CD4-positive, CD25-positive, alpha-beta regulatory T cell (primary cell): ENCODE data around the gene SLC6A13. TPM values are rescaled to one million over a fixed set of nuclear protein-coding genes. Genes with fewer than 3 reads are reported as not detected.
A peak's percentile ranks its signal among the peaks of the same experiment; 100 is the strongest.

ENCODE experiments used
- ATAC-seq, 2 donors: fragments of 150-1000 bp; cut with Tn5 transposase; one replicate each; pipeline ENCODE4 v1.10.0; 2021; ENCODE audit warnings: low read depth in 2 of 2, moderate number of reproducible peaks in 2 of 2, moderate library complexity in 1 of 2
- DNase-seq, 3 donors: peaks; one replicate each; pipeline versions ENCODE4 v3.0.0 to v3.0.0-alpha.2; 2012 to 2022; ENCODE audit warnings: mixed read lengths in 1 of 3
- H3K27ac ChIP-seq: one replicate; pipeline ENCODE4 v1.7.0; 2013; ENCODE audit warnings: mild to moderate bottlenecking, low read length; ENCODE audit not compliant: insufficient read depth, poor library complexity, severe bottlenecking
- H3K27me3 ChIP-seq: one replicate; pipeline ENCODE4 v1.7.0; 2013; ENCODE audit warnings: low read length; ENCODE audit not compliant: control insufficient read depth, insufficient read depth
- H3K36me3 ChIP-seq: one replicate; pipeline ENCODE4 v1.7.0; 2013; ENCODE audit warnings: mild to moderate bottlenecking, low read length, moderate library complexity; ENCODE audit not compliant: control insufficient read depth, insufficient read depth
- H3K4me1 ChIP-seq: 2 replicates; pipeline ENCODE4 v1.7.0; 2013; ENCODE audit warnings: mild to moderate bottlenecking, low read length; ENCODE audit not compliant: insufficient read depth, control insufficient read depth, poor library complexity, severe bottlenecking
- H3K4me3 ChIP-seq: one replicate; pipeline ENCODE4 v1.7.0; 2013; ENCODE audit warnings: low read depth, mild to moderate bottlenecking, low read length, moderate library complexity
- H3K9me3 ChIP-seq, 2 experiments: 1 replicate in 1 of 2; 2 replicates in 1 of 2; pipeline ENCODE4 v1.7.0; 2013; ENCODE audit warnings: low read length in 2 of 2, mild to moderate bottlenecking in 1 of 2, moderate library complexity in 1 of 2; ENCODE audit not compliant: control insufficient read depth in 2 of 2
- H3K27ac Mint-ChIP-seq, 3 donors: one replicate each; pipeline ENCODE4 v1.8.0; 2020 to 2022; ENCODE audit warnings: mild to moderate bottlenecking in 3 of 3, mixed read lengths in 3 of 3, moderate library complexity in 2 of 3
- H3K27me3 Mint-ChIP-seq: one replicate; pipeline ENCODE4 v1.8.0; 2022; ENCODE audit warnings: mild to moderate bottlenecking, mixed read lengths
- H3K36me3 Mint-ChIP-seq: one replicate; pipeline ENCODE4 v1.8.0; 2020; ENCODE audit warnings: mixed read lengths
- H3K4me1 Mint-ChIP-seq, 4 donors: one replicate each; pipeline ENCODE4 v1.8.0; 2020 to 2022; ENCODE audit warnings: mixed read lengths in 4 of 4, mild to moderate bottlenecking in 1 of 4
- H3K4me3 Mint-ChIP-seq, 4 donors: one replicate each; pipeline ENCODE4 v1.8.0; 2020 to 2022; ENCODE audit warnings: mild to moderate bottlenecking in 4 of 4, mixed read lengths in 4 of 4, moderate library complexity in 3 of 4
- H3K9me3 Mint-ChIP-seq, 7 donors: one replicate each; pipeline ENCODE4 v1.8.0; 2020 to 2022; ENCODE audit warnings: mixed read lengths in 7 of 7, mild to moderate bottlenecking in 3 of 7, moderate library complexity in 2 of 7
- polyA plus RNA-seq, 4 donors: library from polyadenylated mRNA; unstranded; fragments of 300-500 nt; fragmentation: Illumina TruSeq; gene quantifications; one replicate each; pipeline ENCODE4 v1.2.3, GENCODE V29; 2021
- total RNA-seq: library from RNA; stranded (reverse); gene quantifications from one replicate; pipeline ENCODE4 v1.2.3, GENCODE V29; 2022

SLC6A13 gene
- total and polyA plus RNA-seq, 5 donors from 2014 or later: 0.49 TPM; not detected in 4

DNA sequence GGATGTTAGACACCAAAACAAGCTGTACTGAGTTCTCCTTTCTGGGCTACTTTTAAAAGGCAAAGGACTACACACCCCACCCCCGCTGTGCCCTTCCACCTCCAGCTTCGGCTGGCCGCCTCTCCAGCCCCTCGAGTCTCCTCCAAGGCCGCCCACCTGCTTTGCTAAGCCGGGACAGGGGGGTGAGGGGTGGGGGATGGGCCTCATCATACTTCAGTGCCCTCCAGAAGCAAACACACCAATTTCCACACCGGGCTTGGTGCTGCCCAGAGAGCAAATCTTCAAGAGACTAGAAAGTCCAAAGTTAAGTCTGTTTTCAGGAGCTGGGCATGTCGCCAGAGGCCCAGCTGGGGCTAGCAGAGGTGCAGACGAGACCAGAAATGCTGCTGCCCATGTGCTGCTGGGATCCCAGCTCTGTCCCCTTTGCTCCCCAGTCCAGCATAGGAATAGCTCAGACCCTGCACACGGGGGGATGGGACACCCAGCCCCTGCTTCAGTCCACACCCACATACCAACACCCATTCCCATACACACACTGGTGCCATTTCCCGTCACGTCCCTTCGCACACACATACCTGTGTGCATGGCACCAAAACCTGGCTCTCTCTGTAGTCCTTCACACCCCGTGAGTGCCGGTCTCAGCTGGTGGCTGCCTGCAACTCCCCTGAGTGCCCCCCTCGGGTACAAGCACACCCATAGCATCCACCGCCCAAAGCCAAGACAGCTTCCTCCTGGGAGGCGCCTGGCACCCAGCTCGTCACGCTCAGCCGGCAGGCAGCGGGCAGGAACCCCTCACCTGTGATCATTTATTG is 49.7 kb downstream of the SLC6A13 start:
- peaks cover 4% of the 10 kb centered on the region for H3K4me1 ChIP-seq
- Mint-ChIP-seq H3K9me3 (peaks cover 0 to 2% (median 0%) of the 10 kb centered on the region in 7 donors), H3K4me3 (no peak overlapping the region), H3K27ac (no peak overlapping the region), H3K4me1 (peaks cover 0 to 6% (median 0%) of the 10 kb centered on the region in 4 donors), H3K27me3 (peaks cover 36% of the 10 kb centered on the region), H3K36me3 (no peaks in the 10 kb centered on the region)
- H3K27ac ChIP-seq: no peak overlapping the region
- no peaks in the 10 kb centered on the region for H3K36me3 ChIP-seq
- DNase-seq: no peak
- ATAC-seq: no peak
- H3K9me3 ChIP-seq: no peaks in the 10 kb centered on the region
- no peaks in the 10 kb centered on the region for H3K27me3 ChIP-seq
- H3K4me3 ChIP-seq: no peak overlapping the region

GRCh38 chr12:212415-212714 is 50.3 kb downstream of the SLC6A13 start:
- Histone ChIP-seq H3K9me3 (no peaks in the 10 kb centered on the region), H3K27ac (no peak overlapping the region), H3K4me3 (no peak overlapping the region), H3K36me3 (no peaks in the 10 kb centered on the region), H3K27me3 (peaks cover 3% of the 10 kb centered on the region), H3K4me1 (peaks cover 4% of the 10 kb centered on the region)
- no peak overlapping the region for H3K27ac Mint-ChIP-seq
- H3K27me3 Mint-ChIP-seq: peaks cover 33% of the 10 kb centered on the region
- no peaks in the 10 kb centered on the region for H3K36me3 Mint-ChIP-seq
- ATAC-seq (no peak), DNase-seq (no peak)
- no peak overlapping the region for H3K4me3 Mint-ChIP-seq
- peaks cover 0 to 6% (median 0%) of the 10 kb centered on the region in 4 donors for H3K4me1 Mint-ChIP-seq
- H3K9me3 Mint-ChIP-seq: peaks cover 0 to 2% (median 0%) of the 10 kb centered on the region in 7 donors

DNA sequence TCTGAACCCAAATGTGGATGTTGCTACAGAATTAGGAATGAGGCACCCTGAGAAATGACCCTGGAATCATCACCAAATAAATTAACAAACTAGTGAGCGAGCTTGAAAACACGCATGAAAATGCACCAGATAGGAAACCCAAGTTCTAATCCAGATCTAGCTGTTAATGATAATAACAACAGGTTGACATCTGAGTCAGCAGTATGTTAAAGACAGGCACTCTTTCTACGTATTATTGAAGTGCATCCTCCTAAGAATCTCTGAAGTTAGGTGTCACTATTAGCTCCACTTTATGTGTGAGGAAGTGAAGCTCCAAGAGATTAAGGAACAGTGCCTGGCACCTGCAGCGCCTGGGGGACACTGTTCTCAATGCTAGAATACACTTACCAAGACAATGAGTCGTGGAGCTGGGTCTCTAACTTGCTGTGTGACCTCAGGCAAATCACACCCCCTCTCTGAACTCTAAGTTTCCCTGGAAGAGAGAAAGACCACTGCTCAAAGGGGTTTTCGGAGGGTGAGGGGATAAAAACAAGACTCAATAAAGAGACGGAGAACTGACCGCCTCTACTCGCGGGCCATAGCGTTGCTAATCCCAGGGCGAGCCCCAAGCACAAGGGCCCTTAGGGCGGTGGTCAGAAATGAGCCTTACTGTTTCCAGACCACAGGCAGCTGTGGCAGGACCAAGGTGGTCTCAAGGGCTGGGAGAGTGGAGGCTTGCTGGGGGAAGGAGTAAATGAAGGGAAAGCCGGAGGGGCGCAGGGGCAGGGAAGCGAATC is 50.8 kb downstream of the SLC6A13 start:
- ATAC-seq (no peak), DNase-seq (no peak)
- no peak overlapping the region for H3K4me3 ChIP-seq
- peaks cover 0 to 6% (median 0%) of the 10 kb centered on the region in 4 donors for H3K4me1 Mint-ChIP-seq
- no peaks in the 10 kb centered on the region for H3K9me3 ChIP-seq
- H3K27ac Mint-ChIP-seq: peak overlapping the region in 1 of 3 donors; percentile 29
- no peaks in the 10 kb centered on the region for H3K36me3 Mint-ChIP-seq
- no peaks in the 10 kb centered on the region for H3K36me3 ChIP-seq
- H3K27me3 ChIP-seq: peaks cover 3% of the 10 kb centered on the region
- H3K4me3 Mint-ChIP-seq: no peak overlapping the region
- H3K27ac ChIP-seq: no peak overlapping the region
- H3K27me3 Mint-ChIP-seq: peaks cover 31% of the 10 kb centered on the region
- H3K4me1 ChIP-seq: peaks cover 4% of the 10 kb centered on the region
- peaks cover 0 to 2% (median 0%) of the 10 kb centered on the region in 7 donors for H3K9me3 Mint-ChIP-seq

DNA sequence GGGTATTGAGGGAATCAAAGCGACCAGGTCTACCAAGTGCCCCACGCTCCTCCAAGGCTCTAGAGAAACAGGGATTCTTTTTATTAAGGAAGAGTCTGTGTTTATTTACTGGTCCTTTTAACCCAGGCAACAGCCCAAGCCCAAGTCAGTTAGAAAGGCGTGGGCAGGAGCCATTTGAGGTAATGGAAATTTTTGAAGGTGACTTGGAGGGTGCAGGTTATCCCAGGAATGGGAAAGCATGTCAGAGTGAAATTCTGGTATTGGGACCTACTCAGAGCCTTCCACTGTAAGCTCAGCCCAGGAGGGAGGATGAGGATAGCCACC is 51.5 kb downstream of the SLC6A13 start:
- H3K27me3 Mint-ChIP-seq: peaks cover 27% of the 10 kb centered on the region
- H3K36me3 ChIP-seq: no peaks in the 10 kb centered on the region
- peaks cover 0 to 2% (median 0%) of the 10 kb centered on the region in 7 donors for H3K9me3 Mint-ChIP-seq
- ATAC-seq: no peak
- no peak overlapping the region for H3K27ac ChIP-seq
- no peak overlapping the region for H3K4me3 ChIP-seq
- H3K4me3 Mint-ChIP-seq: no peak overlapping the region
- H3K27ac Mint-ChIP-seq: no peak overlapping the region
- H3K27me3 ChIP-seq: peaks cover 3% of the 10 kb centered on the region
- no peak for DNase-seq
- peaks cover 4% of the 10 kb centered on the region for H3K4me1 ChIP-seq
- no peaks in the 10 kb centered on the region for H3K36me3 Mint-ChIP-seq
- H3K4me1 Mint-ChIP-seq: peaks cover 0 to 6% (median 0%) of the 10 kb centered on the region in 4 donors
- H3K9me3 ChIP-seq: no peaks in the 10 kb centered on the region

DNA sequence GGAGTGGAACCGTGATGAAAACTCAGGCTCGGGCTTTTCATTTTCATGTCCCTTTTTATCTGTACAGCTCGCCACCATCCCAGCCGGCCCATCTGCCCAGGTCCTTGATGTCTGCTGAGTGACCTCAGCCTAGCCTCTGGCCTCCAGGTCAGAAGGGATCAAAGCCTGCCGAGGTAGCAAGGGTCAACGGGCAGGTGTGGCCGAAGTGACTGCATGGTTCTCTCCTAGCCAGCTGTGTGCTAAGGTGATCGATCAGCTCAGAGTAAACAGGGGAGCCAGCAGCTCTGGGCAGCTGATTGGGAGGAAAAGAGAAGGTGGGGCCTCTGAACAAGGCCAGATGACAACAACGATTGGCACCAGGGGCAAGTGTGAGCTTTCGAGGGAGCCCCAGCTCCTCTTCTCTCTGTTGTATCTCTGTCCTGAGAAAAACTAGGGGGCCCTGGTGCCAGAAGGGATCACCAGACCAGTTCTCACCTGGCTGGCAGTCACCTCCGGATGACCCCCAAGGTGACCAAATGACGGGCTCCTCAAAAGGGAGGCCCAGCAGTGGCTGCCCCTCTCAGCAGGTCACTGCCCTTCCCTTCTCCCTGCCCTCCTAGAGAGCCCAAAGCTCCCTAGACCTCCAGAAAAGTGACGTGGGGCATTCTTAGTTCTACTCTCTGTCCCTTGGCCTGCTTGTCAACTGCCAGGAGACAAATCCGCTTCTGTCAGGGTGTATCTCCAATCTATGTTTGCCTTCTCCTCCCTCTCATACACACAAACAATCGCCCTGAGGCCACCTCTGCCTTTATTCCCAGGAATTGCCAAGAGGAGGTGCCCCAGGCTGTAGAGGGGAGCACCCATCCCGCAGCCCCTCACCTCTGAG is 52.1 kb downstream of the SLC6A13 start:
- ATAC-seq: no peak
- no peak overlapping the region for H3K27ac ChIP-seq
- Mint-ChIP-seq H3K4me1 (peaks cover 0 to 6% (median 0%) of the 10 kb centered on the region in 4 donors), H3K27ac (no peak overlapping the region), H3K27me3 (peaks cover 33% of the 10 kb centered on the region), H3K9me3 (peaks cover 0 to 2% (median 0%) of the 10 kb centered on the region in 7 donors), H3K36me3 (peaks cover 4% of the 10 kb centered on the region), H3K4me3 (no peak overlapping the region)
- H3K4me3 ChIP-seq: no peak overlapping the region
- peaks cover 3% of the 10 kb centered on the region for H3K27me3 ChIP-seq
- DNase-seq: no peak
- peaks cover 4% of the 10 kb centered on the region for H3K4me1 ChIP-seq
- no peaks in the 10 kb centered on the region for H3K9me3 ChIP-seq
- no peaks in the 10 kb centered on the region for H3K36me3 ChIP-seq

GRCh38 chr12:209851-210250 is 52.8 kb downstream of the SLC6A13 start:
- H3K9me3 Mint-ChIP-seq: peaks cover 0 to 2% (median 0%) of the 10 kb centered on the region in 7 donors
- peaks cover 4% of the 10 kb centered on the region for H3K4me1 ChIP-seq
- peaks cover 33% of the 10 kb centered on the region for H3K27me3 Mint-ChIP-seq
- H3K4me1 Mint-ChIP-seq: peaks cover 0 to 6% (median 0%) of the 10 kb centered on the region in 4 donors
- H3K36me3 Mint-ChIP-seq: peaks cover 4% of the 10 kb centered on the region
- no peak for ATAC-seq
- no peaks in the 10 kb centered on the region for H3K36me3 ChIP-seq
- no peak overlapping the region for H3K4me3 Mint-ChIP-seq
- peaks cover 7% of the 10 kb centered on the region for H3K27me3 ChIP-seq
- DNase-seq: no peak
- no peak overlapping the region for H3K27ac ChIP-seq
- no peak overlapping the region for H3K27ac Mint-ChIP-seq
- H3K9me3 ChIP-seq: no peaks in the 10 kb centered on the region
- no peak overlapping the region for H3K4me3 ChIP-seq

DNA sequence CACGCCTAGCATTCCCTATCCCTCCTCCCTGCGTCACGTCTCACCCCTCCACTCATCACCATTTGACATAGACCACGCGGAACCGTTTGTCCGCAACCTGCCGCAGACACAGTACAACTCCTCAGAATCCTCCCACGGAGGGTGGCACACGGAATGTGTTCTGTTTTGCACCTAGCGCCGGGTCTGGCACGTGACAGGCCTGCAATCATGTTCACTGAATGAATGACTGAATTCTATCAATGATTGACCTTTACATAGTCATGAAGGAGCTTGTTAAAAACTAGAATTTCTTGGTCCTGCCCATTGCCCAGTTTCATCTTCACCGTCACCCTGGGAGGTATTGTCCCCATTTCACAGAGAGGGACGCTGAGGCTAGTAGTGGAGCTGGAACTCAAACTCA is 53.4 kb downstream of the SLC6A13 start:
- Histone ChIP-seq H3K4me1 (peaks cover 4% of the 10 kb centered on the region), H3K4me3 (no peak overlapping the region), H3K36me3 (no peaks in the 10 kb centered on the region), H3K9me3 (no peaks in the 10 kb centered on the region), H3K27ac (no peak overlapping the region), H3K27me3 (peaks cover 7% of the 10 kb centered on the region)
- H3K27me3 Mint-ChIP-seq: peaks cover 35% of the 10 kb centered on the region
- no peak for ATAC-seq
- peaks cover 4% of the 10 kb centered on the region for H3K36me3 Mint-ChIP-seq
- no peak overlapping the region for H3K4me3 Mint-ChIP-seq
- no peak for DNase-seq
- H3K4me1 Mint-ChIP-seq: peaks cover 0 to 6% (median 0%) of the 10 kb centered on the region in 4 donors
- H3K9me3 Mint-ChIP-seq: peaks cover 0 to 2% (median 0%) of the 10 kb centered on the region in 7 donors
- H3K27ac Mint-ChIP-seq: no peak overlapping the region
